SK-N-MC (cell line): ENCODE data around the gene B3GNT2.

Source experiments
- EZH2 ChIP-seq: fragments of 200-600 bp; sonication (generic); IDR thresholded peaks from one replicate; pipeline ENCODE4 v1.6.1; 2017; ENCODE audit warnings: antibody characterized with exemption
- FOXP2 ChIP-seq: optimal IDR thresholded peaks from 2 replicates; pipeline ENCODE3; 2011; ENCODE audit warnings: mild to moderate bottlenecking, moderate library complexity; ENCODE audit not compliant: insufficient read depth; ENCODE audit errors: extremely low read length, control extremely low read depth
- POLR2AphosphoS5 ChIP-seq: IDR thresholded peaks from 2 replicates; pipeline ENCODE4 v1.6.1; 2012; ENCODE audit warnings: mild to moderate bottlenecking, low read depth, low read length, borderline replicate concordance

GRCh38 chr2:62189196-62189595 is 6.7 kb upstream of the B3GNT2 start:
- no peak for TF ChIP-seq POLR2AphosphoS5
- no peak for TF ChIP-seq EZH2
- no peak for TF ChIP-seq FOXP2
